GM19023 (cell line): Measurements from ENCODE around the gene CCDC66.

ENCODE experiments used
- ATAC-seq: cut with Tn5 transposase; IDR thresholded peaks from one replicate; pipeline ENCODE4 v1.9.1; 2021; ENCODE audit warnings: mild to moderate bottlenecking, moderate library complexity; ENCODE audit not compliant: unreplicated experiment

CCDC66 gene

GRCh38 chr3:56621681-56622080 lies 64.7 kb downstream of the CCDC66 start:
- ATAC-seq, result no peak

DNA sequence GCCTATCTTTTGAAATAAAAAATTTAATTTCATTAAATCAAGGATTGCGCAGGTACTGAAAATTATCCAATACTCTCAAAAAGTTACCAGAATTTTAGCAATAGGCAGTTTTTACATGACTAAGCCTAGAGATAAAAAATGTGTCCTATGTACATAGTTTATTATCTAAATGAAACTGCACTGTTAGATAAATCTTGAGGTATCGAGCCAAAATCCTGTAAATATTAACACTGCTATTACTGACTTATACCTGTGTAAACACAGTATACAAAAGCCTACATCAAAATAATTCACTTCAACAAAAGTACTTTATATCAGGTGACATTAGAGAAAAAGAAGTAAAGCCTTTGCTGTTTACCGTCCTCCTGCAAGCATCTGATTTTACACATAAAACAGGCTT lies 65.4 kb downstream of the CCDC66 start:
- ATAC-seq, result no peak

- ATAC-seq, result no peak
Measured at GRCh38 chr3:56624725-56625124, 67.8 kb downstream of the CCDC66 start.

GRCh38 chr3:56629047-56629446 lies 72.1 kb downstream of the CCDC66 start:
- no peak for ATAC-seq

DNA sequence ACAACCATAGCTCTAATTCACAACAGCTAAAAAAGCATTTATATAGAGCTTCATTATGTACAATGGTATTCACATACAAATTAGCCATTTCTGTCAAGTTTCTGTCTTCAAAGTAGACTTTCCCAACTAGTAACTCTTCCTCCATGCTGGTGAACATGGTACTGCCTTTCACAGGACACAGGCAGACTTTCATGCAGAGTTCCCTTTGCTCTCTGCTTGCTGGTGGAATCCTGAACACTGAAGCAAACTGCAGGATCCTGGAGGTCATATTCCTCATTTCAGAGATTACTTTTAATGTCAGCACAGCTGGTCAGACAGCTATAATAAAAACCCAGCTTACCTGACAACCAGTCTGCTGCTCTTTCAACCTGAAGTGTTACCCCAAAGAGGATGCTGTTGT lies 72.5 kb downstream of the CCDC66 start:
- ATAC-seq, result no peak

DNA sequence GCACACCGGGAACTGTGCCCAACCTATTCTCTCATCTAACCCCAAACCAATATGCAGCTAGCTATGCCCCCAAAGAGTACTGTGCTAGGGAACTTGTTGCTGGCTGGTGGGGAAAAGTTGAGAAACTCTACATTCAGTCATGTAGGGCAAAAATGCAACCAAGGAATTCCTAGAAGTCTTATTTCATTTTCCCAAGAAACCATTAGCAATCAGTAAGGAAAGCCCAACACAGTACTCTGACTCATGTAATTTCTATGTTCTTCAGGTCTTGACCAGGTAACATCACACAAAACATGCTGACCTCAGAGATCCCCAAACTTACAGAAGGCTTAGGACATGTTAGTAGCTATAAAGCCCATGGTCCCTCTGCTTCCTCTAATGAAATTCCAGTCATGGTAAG lies 74.0 kb downstream of the CCDC66 start:
- no peak for ATAC-seq

- no peak for ATAC-seq
Measured at GRCh38 chr3:56633181-56633580, 76.2 kb downstream of the CCDC66 start.

DNA sequence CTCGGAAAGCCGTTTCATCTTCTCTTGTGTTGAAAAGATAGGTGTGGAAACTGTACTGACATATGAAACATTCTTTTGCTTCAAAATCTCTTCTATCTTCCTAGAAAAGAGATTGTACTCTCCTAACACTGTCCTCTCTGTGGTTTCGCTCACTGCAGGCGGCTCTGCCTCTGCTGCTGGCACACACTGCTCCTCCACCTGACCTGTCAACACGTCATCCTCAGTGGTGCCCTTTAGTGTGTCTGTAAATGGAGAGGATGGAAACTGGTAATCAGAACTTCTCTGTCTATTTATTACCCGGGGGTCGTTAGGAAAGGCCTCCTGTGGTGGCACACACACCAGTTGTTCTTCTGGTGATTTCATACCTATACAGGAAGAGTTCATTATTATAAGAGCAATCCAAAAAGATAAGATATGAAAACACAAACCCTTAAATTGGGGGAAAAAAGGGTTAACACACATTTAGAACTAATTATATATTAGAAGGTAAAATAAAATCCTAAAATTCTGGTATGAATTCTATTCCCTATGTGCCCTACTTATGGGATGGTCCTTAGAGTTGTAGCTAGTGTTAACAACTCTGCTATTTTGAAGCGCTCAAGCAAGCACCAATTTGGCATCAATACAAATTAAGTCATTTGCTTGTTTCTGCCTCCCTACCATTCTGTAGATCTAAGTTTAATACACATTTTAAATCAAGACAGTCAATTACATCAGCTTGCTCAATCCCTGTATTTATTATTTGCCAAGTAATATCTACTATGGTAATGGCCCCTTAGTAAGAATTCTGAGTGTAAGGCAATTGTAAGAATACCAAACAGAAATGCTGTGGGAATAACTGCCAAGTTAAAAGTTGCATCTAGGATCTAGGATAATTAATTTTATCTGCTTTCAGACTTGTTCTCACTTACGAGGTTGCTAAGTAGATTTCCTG lies 76.9 kb downstream of the CCDC66 start:
- no peak for ATAC-seq

GRCh38 chr3:56645407-56645806 lies 88.4 kb downstream of the CCDC66 start:
- ATAC-seq, result no peak

DNA sequence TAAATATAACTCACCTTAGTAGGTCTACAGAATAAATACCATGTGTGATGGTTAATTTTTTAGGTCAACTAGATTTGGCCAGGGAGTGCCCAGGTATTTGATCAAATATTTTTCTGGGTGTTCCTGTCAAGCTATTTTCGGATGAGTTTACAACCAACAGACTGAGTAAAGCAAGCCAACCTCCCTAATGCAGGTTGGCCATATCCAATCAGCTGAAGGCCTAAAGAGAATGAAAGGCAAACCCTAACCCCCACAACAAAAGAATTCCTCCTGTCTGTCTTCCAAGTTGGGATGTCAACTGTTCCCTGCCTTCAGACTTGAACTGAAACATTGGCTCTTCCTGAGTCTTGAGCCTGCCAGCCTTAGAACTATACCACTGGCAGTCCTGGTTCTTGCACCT lies 97.5 kb downstream of the CCDC66 start:
- no peak for ATAC-seq

GRCh38 chr3:56655709-56656108 lies 98.7 kb downstream of the CCDC66 start:
- no peak for ATAC-seq

DNA sequence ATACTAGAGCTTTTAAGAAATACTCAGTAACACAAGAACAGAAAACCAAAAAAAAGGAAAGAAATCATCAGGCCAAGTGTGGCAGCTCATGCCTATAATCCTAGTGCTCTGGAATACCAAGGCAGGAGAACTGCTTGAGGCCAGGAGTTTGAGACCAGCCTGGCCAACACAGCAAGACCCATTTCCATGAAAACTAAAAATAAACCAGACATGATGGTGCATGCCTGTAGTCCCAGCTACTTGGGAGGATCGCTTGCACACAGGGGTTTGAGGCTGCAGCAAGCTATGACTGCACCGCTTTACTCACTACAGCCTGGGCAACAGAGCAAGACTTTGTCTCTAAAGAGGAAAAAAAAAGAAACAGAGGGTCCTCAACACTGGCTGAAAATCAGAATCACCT lies 107.8 kb downstream of the CCDC66 start:
- ATAC-seq, result no peak

- ATAC-seq, result no peak
Measured at GRCh38 chr3:56667973-56668579, 111.1 kb downstream of the CCDC66 start.
